ENCODE measurements around the gene ZNF783. TPM values are rescaled to one million over a fixed set of nuclear protein-coding genes. Genes with fewer than 3 reads are reported as not detected.

The ZNF783 gene
- total and polyA plus RNA-seq, 5 donors from 2014 or later = 2.7 to 30.2 (median 4.7) TPM

- Histone ChIP-seq H3K36me3 (ENCODE audit: control insufficient read depth, insufficient read depth, low read length) (peaks cover 44% of the 10 kb centered on the region), H3K27me3 (ENCODE audit: control insufficient read depth, insufficient read depth, low read length) (no peaks in the 10 kb centered on the region), H3K9me3 (ENCODE audit: control insufficient read depth in 2 of 2, low read length in 2 of 2) (no peaks in the 10 kb centered on the region), H3K27ac (ENCODE audit: insufficient read depth, low read length, poor library complexity, severe bottlenecking) (no peak overlapping the region), H3K4me1 (ENCODE audit: control insufficient read depth, insufficient read depth, low read length, poor library complexity, severe bottlenecking) (no peaks in the 10 kb centered on the region), H3K4me3 (ENCODE audit: low read depth, low read length) (no peak overlapping the region)
- Mint-ChIP-seq H3K4me3 (no peak overlapping the region), H3K27ac (no peak overlapping the region), H3K27me3 (no peaks in the 10 kb centered on the region), H3K36me3 (peaks cover 41% of the 10 kb centered on the region), H3K9me3 (no peaks in the 10 kb centered on the region), H3K4me1 (peaks cover 0 to 15% (median 6%) of the 10 kb centered on the region in 4 donors)
- no peak for ATAC-seq (ENCODE audit: low read depth in 2 of 2)
- no peak for DNase-seq
These were observed 16.4 kb downstream of the ZNF783 start for GRCh38 chr7:149278396-149278795.

- no peak overlapping the region for H3K27ac ChIP-seq (ENCODE audit: insufficient read depth, low read length, poor library complexity, severe bottlenecking)
These were observed 17.2 kb downstream of the ZNF783 start for GRCh38 chr7:149279111-149279743.

GRCh38 chr7:149280151-149280550, 18.2 kb downstream of the ZNF783 start:
- Histone ChIP-seq H3K27ac (ENCODE audit: insufficient read depth, low read length, poor library complexity, severe bottlenecking) (no peak overlapping the region), H3K4me3 (ENCODE audit: low read depth, low read length) (no peak overlapping the region), H3K9me3 (ENCODE audit: control insufficient read depth in 2 of 2, low read length in 2 of 2) (no peaks in the 10 kb centered on the region), H3K36me3 (ENCODE audit: control insufficient read depth, insufficient read depth, low read length) (peaks cover 36% of the 10 kb centered on the region), H3K27me3 (ENCODE audit: control insufficient read depth, insufficient read depth, low read length) (no peaks in the 10 kb centered on the region), H3K4me1 (ENCODE audit: control insufficient read depth, insufficient read depth, low read length, poor library complexity, severe bottlenecking) (peaks cover 15% of the 10 kb centered on the region)
- no peaks in the 10 kb centered on the region for H3K27me3 Mint-ChIP-seq
- no peak for ATAC-seq (ENCODE audit: low read depth in 2 of 2)
- no peak overlapping the region for H3K4me3 Mint-ChIP-seq
- no peak for DNase-seq
- H3K9me3 Mint-ChIP-seq = no peaks in the 10 kb centered on the region
- H3K27ac Mint-ChIP-seq = no peak overlapping the region
- peaks cover 8 to 28% (median 12%) of the 10 kb centered on the region in 4 donors for H3K4me1 Mint-ChIP-seq
- peaks cover 32% of the 10 kb centered on the region for H3K36me3 Mint-ChIP-seq

More at GRCh38 chr7:149279111-149279743, 17.2 kb downstream of the ZNF783 start:
- no peak for ATAC-seq (ENCODE audit: low read depth in 2 of 2)
- H3K9me3 Mint-ChIP-seq = no peaks in the 10 kb centered on the region
- DNase-seq = no peak
- Histone ChIP-seq H3K9me3 (ENCODE audit: control insufficient read depth in 2 of 2, low read length in 2 of 2) (no peaks in the 10 kb centered on the region), H3K4me1 (ENCODE audit: control insufficient read depth, insufficient read depth, low read length, poor library complexity, severe bottlenecking) (peaks cover 7% of the 10 kb centered on the region), H3K27me3 (ENCODE audit: control insufficient read depth, insufficient read depth, low read length) (no peaks in the 10 kb centered on the region), H3K36me3 (ENCODE audit: control insufficient read depth, insufficient read depth, low read length) (peaks cover 41% of the 10 kb centered on the region), H3K4me3 (ENCODE audit: low read depth, low read length) (no peak overlapping the region)
- no peaks in the 10 kb centered on the region for H3K27me3 Mint-ChIP-seq
- no peak overlapping the region for H3K4me3 Mint-ChIP-seq
- peaks cover 38% of the 10 kb centered on the region for H3K36me3 Mint-ChIP-seq
- peaks cover 2 to 19% (median 7%) of the 10 kb centered on the region in 4 donors for H3K4me1 Mint-ChIP-seq
- H3K27ac Mint-ChIP-seq = no peak overlapping the region

- H3K36me3 Mint-ChIP-seq = peaks cover 32% of the 10 kb centered on the region
- Histone ChIP-seq H3K27ac (ENCODE audit: insufficient read depth, low read length, poor library complexity, severe bottlenecking) (no peak overlapping the region), H3K9me3 (ENCODE audit: control insufficient read depth in 2 of 2, low read length in 2 of 2) (no peaks in the 10 kb centered on the region), H3K27me3 (ENCODE audit: control insufficient read depth, insufficient read depth, low read length) (no peaks in the 10 kb centered on the region), H3K36me3 (ENCODE audit: control insufficient read depth, insufficient read depth, low read length) (peaks cover 30% of the 10 kb centered on the region), H3K4me3 (ENCODE audit: low read depth, low read length) (no peak overlapping the region), H3K4me1 (ENCODE audit: control insufficient read depth, insufficient read depth, low read length, poor library complexity, severe bottlenecking) (peaks cover 22% of the 10 kb centered on the region)
- H3K4me3 Mint-ChIP-seq = no peak overlapping the region
- DNase-seq (no peak), ATAC-seq (ENCODE audit: low read depth in 2 of 2) (no peak)
- no peaks in the 10 kb centered on the region for H3K27me3 Mint-ChIP-seq
- H3K9me3 Mint-ChIP-seq = no peaks in the 10 kb centered on the region
- peaks cover 8 to 33% (median 17%) of the 10 kb centered on the region in 4 donors for H3K4me1 Mint-ChIP-seq
- H3K27ac Mint-ChIP-seq = peak overlapping the region in 1 of 3 donors; percentile 52
These were observed 18.9 kb downstream of the ZNF783 start for GRCh38 chr7:149280661-149281507.

GRCh38 chr7:149281508-149282330, 19.7 kb downstream of the ZNF783 start:
- Mint-ChIP-seq H3K27ac (peak overlapping the region in 1 of 3 donors; percentile 52), H3K4me1 (peaks cover 8 to 41% (median 24%) of the 10 kb centered on the region in 4 donors), H3K9me3 (no peaks in the 10 kb centered on the region), H3K36me3 (peaks cover 28% of the 10 kb centered on the region), H3K4me3 (no peak overlapping the region), H3K27me3 (no peaks in the 10 kb centered on the region)
- Histone ChIP-seq H3K4me3 (ENCODE audit: low read depth, low read length) (no peak overlapping the region), H3K4me1 (ENCODE audit: control insufficient read depth, insufficient read depth, low read length, poor library complexity, severe bottlenecking) (peaks cover 31% of the 10 kb centered on the region), H3K36me3 (ENCODE audit: control insufficient read depth, insufficient read depth, low read length) (peaks cover 25% of the 10 kb centered on the region), H3K9me3 (ENCODE audit: control insufficient read depth in 2 of 2, low read length in 2 of 2) (no peaks in the 10 kb centered on the region), H3K27ac (ENCODE audit: insufficient read depth, low read length, poor library complexity, severe bottlenecking) (no peak overlapping the region), H3K27me3 (ENCODE audit: control insufficient read depth, insufficient read depth, low read length) (no peaks in the 10 kb centered on the region)
- DNase-seq (no peak), ATAC-seq (ENCODE audit: low read depth in 2 of 2) (no peak)

- H3K36me3 Mint-ChIP-seq = peaks cover 27% of the 10 kb centered on the region
- ATAC-seq (ENCODE audit: low read depth in 2 of 2) (no peak), DNase-seq (no peak)
- H3K27ac Mint-ChIP-seq = peak overlapping the region; percentile 70 to 92 (median 79)
- Histone ChIP-seq H3K36me3 (ENCODE audit: control insufficient read depth, insufficient read depth, low read length) (peaks cover 23% of the 10 kb centered on the region), H3K4me3 (ENCODE audit: low read depth, low read length) (no peak overlapping the region), H3K27ac (ENCODE audit: insufficient read depth, low read length, poor library complexity, severe bottlenecking) (no peak overlapping the region), H3K9me3 (ENCODE audit: control insufficient read depth in 2 of 2, low read length in 2 of 2) (no peaks in the 10 kb centered on the region), H3K4me1 (ENCODE audit: control insufficient read depth, insufficient read depth, low read length, poor library complexity, severe bottlenecking) (peaks cover 34% of the 10 kb centered on the region), H3K27me3 (ENCODE audit: control insufficient read depth, insufficient read depth, low read length) (no peaks in the 10 kb centered on the region)
- peaks cover 8 to 47% (median 28%) of the 10 kb centered on the region in 4 donors for H3K4me1 Mint-ChIP-seq
- H3K27me3 Mint-ChIP-seq = no peaks in the 10 kb centered on the region
- H3K4me3 Mint-ChIP-seq = peak overlapping the region in 3 of 4 donors; percentile 22 to 74 (median 47)
- no peaks in the 10 kb centered on the region for H3K9me3 Mint-ChIP-seq
These were observed 20.3 kb downstream of the ZNF783 start for GRCh38 chr7:149282331-149282655.

GRCh38 chr7:149283321-149283720, 21.3 kb downstream of the ZNF783 start:
- DNase-seq (no peak), ATAC-seq (ENCODE audit: low read depth in 2 of 2) (no peak)
- Histone ChIP-seq H3K36me3 (ENCODE audit: control insufficient read depth, insufficient read depth, low read length) (peaks cover 13% of the 10 kb centered on the region), H3K27me3 (ENCODE audit: control insufficient read depth, insufficient read depth, low read length) (no peaks in the 10 kb centered on the region), H3K27ac (ENCODE audit: insufficient read depth, low read length, poor library complexity, severe bottlenecking) (peak overlapping the region; percentile 78), H3K4me1 (ENCODE audit: control insufficient read depth, insufficient read depth, low read length, poor library complexity, severe bottlenecking) (peaks cover 34% of the 10 kb centered on the region), H3K9me3 (ENCODE audit: control insufficient read depth in 2 of 2, low read length in 2 of 2) (no peaks in the 10 kb centered on the region), H3K4me3 (ENCODE audit: low read depth, low read length) (no peak overlapping the region)
- no peak overlapping the region for H3K4me3 Mint-ChIP-seq
- H3K36me3 Mint-ChIP-seq = peaks cover 26% of the 10 kb centered on the region
- peaks cover 8 to 55% (median 32%) of the 10 kb centered on the region in 4 donors for H3K4me1 Mint-ChIP-seq
- no peaks in the 10 kb centered on the region for H3K27me3 Mint-ChIP-seq
- H3K27ac Mint-ChIP-seq = peak overlapping the region in 2 of 3 donors; percentile 90 to 92
- no peaks in the 10 kb centered on the region for H3K9me3 Mint-ChIP-seq
